GM19397 (cell line): ENCODE data around the gene ADAP1.

ENCODE experiments used
- ATAC-seq: cut with Tn5 transposase; IDR thresholded peaks from one replicate; pipeline ENCODE4 v1.9.1; 2021; ENCODE audit warnings: mild to moderate bottlenecking, moderate library complexity; ENCODE audit not compliant: unreplicated experiment

ADAP1 gene

DNA sequence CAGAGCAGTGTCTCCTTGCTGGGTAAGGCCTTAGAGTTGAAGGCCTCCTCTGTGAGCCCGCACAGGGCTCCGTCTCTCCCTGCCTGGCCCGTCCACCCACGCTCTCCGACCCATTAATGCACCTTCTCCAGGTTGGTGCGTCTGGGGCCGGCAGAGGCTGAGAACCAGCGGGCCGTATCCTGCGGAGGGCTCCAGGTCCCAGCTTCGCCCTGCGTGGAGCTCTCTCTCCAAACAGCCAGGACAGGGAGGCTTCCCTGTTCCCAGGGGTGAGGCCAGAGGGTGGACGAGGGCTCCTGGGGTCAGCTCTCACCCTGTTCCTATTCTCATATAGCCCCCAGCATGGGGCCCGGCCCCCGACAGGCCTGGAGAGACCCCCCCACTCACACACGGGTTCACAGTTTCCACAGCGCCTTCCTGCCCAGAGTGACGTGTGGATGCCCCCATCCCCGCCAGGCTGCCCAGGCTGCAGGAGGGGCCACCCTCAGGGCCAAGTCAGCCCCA lies 43.5 kb downstream of the ADAP1 start:
- ATAC-seq, result no peak

DNA sequence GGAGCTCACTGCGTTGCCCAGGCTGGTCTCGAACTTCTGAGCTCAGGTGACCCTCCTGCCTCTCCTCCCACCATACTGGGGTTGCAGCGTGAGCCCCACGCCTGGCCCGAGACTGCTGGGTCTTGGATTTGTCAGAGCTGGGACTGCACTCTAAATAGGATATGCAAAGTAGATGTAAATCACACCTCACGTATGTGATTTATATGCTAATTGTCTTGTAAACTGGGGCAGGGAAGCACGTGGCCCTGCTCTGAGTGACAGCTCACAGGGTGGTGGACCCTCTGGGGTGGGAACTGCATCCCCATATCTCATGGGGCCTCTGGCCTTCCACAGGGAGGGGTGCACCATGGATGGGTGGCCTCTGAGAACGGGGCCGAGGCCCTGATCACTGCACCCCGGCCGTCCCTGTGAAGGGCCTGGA lies 44.0 kb downstream of the ADAP1 start:
- ATAC-seq, result no peak

GRCh38 chr7:909358-910329 lies 44.8 kb downstream of the ADAP1 start:
- no peak for ATAC-seq

DNA sequence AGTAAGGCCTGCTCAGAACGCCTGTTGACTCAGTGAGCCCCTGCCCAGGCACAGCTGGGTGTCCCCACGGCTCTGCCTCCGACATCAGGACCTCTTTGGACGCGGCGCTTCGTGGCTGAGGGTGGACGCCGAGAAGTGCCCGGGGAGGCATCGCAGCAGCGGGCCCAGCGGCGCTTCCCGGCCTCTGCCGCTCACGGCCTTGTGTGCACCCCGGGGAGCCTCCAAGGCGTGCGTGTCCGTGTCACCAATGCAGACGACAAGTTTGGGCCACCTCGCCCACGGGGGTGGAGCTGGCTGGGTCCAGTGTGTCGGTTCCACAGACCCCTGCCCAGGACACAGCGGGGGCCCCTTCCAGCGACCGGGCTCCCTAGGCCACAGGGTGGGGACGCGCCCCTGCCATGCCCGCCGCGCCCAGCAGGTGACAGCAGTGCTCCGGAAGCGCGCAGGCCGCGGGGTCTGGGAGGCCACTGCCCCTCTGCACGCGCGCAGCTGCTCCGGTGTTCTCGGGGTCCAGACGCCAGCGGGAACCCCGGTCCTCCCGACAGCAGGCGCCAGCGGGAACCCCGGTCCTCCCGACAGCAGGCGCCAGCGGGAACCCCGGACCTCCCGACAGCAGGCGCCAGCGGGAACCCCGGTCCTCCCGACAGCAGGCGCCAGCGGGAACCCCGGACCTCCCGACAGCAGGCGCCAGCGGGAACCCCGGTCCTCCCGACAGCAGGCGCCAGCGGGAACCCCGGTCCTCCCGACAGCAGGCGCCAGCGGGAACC lies 45.7 kb downstream of the ADAP1 start:
- ATAC-seq, result peak; percentile 66

- ATAC-seq, result no peak
Observed at GRCh38 chr7:908159-908581, 46.3 kb downstream of the ADAP1 start.

GRCh38 chr7:907158-907980 lies 47.1 kb downstream of the ADAP1 start:
- ATAC-seq, result no peak

- no peak for ATAC-seq
Observed at GRCh38 chr7:906776-907157, 47.7 kb downstream of the ADAP1 start.

DNA sequence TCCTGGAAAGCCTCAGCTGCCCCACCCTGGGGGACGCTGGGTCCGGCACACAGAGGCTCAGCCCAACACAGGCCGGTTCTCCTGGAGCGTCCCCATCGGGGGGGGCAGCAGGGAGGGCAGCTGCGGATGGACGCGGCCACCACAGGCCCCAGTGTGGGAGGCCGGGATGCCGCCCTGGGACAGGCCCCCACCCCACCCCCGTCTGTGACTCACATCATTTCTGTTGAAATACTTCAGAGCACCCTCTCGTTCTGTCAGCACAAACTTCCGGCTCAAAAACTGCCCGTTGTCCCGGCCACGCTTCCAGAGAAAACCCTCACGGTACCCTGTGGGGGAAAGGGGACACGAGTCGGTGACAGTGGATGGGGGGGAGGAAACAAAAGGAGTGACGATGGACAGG lies 49.6 kb downstream of the ADAP1 start:
- ATAC-seq, result no peak

GRCh38 chr7:903921-904755 lies 50.3 kb downstream of the ADAP1 start:
- ATAC-seq, result no peak

- ATAC-seq, result no peak
Observed at GRCh38 chr7:902996-903395, 51.5 kb downstream of the ADAP1 start.

- ATAC-seq, result no peak
Observed at GRCh38 chr7:901388-902154, 52.9 kb downstream of the ADAP1 start.

GRCh38 chr7:901041-901387 lies 53.5 kb downstream of the ADAP1 start:
- ATAC-seq, result no peak

GRCh38 chr7:900331-901040 lies 54.0 kb downstream of the ADAP1 start:
- ATAC-seq, result no peak

DNA sequence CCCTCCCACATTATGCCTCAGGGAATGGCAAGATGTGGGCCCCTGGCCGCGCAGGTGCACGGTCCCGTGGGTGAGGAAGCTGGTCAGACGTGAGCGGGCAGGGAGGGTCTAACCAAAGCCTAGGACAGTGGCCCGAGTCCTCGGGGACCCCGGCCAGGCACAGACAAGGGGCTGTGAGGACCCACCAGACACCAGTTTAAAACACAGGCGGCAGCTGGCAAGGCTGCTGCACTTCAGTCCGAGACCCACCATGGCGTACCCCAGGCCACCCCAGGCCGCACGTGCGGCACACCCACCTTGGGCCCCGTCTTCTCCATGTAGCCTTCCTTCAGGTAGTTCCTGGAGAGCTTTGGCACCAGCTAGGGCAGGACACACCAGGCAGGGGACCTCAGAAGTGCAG lies 54.7 kb downstream of the ADAP1 start:
- no peak for ATAC-seq

GRCh38 chr7:898855-899681 lies 55.4 kb downstream of the ADAP1 start:
- ATAC-seq, result no peak

GRCh38 chr7:898460-898854 lies 56.0 kb downstream of the ADAP1 start:
- no peak for ATAC-seq

- ATAC-seq, result no peak
Observed at GRCh38 chr7:897771-898376, 56.6 kb downstream of the ADAP1 start.
